Activated T-cell treated with anti-CD3 and anti-CD28 coated beads, Interleukin-2, amount 50 U/mL, for 1 hour (primary cell): Measurements from ENCODE around the gene ZC3HAV1.

Experiments
- DNase-seq: peaks from one replicate; pipeline ENCODE4 v3.0.0-alpha.2; 2020

The ZC3HAV1 gene

DNA sequence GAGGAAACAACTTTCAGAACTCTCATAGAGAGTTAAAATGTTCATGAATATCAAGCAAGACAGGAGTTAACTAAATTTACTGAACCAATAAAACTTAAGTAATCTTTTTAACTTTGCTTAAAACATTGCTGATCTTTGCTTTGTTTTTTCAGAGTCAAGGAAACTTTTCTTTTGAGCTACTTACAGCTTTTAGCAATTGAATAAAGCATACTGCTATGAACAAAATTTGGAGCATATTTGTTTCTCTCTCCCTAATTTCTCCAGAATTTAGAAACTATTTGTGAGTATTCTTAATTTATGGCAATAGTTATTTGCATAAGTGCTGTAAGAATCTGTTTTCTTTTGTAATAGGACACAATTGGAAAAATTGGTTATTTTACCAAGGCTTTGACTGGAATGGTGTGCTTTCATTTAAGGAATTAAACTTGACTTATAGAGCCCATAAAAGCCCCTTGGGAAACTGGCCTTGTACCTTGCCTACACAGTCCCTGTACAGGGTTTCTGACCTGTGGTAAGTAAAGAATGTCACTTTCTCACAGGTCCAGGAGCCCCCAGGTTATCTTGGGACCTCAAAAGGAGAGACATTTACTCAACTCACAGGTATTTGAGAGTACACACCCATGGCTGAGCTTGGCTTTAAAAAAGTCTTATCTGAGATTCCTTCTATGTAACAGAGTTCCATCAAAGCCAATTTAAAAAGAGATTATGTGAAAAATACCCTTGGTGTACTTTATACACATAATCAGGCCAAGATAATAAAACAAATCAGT lies 105.0 kb downstream of the ZC3HAV1 start:
- DNase-seq: no peak

GRCh38 chr7:138999414-138999813 lies 110.1 kb downstream of the ZC3HAV1 start:
- DNase-seq: no peak
